Neural cell (in vitro differentiated cells): Measurements from ENCODE around the gene SLC6A9. TPM values are rescaled to one million over a fixed set of nuclear protein-coding genes. Genes with fewer than 3 reads are reported as not detected.

ENCODE experiments used
- H2AFZ ChIP-seq: fragments of 200-600, 300-800 bp; sonication (generic), shearing (Covaris generic); 2 replicates; pipeline ENCODE4 v1.6.0; 2014; ENCODE audit warnings: low read depth, mild to moderate bottlenecking, antibody characterized with exemption, low read length, moderate library complexity
- H3F3A ChIP-seq: fragments of 200-600 bp; shearing (Covaris generic); 2 replicates; pipeline ENCODE4 v1.6.1; 2016; ENCODE audit warnings: mild to moderate bottlenecking, moderate library complexity, mixed read lengths, antibody characterized with exemption, low read length; ENCODE audit not compliant: insufficient read depth, poor library complexity, severe bottlenecking
- H3K27ac ChIP-seq: fragments of 200-600, 300-800 bp; sonication (generic), shearing (Covaris generic); 2 replicates; pipeline ENCODE4 v1.5.1; 2014; ENCODE audit warnings: mild to moderate bottlenecking, low read length, moderate library complexity
- H3K27me3 ChIP-seq: fragments of 300-800, 200-600 bp; sonication (generic), shearing (Covaris generic); 2 replicates; pipeline ENCODE4 v1.6.0; 2014; ENCODE audit warnings: mild to moderate bottlenecking, low read depth, low read length, moderate library complexity; ENCODE audit not compliant: insufficient read depth
- H3K36me3 ChIP-seq: fragments of 300-800, 200-600 bp; sonication (generic), shearing (Covaris generic); 2 replicates; pipeline ENCODE4 v1.5.1; 2014; ENCODE audit warnings: mild to moderate bottlenecking, antibody characterized with exemption, low read length, moderate library complexity; ENCODE audit not compliant: insufficient read depth
- H3K4me2 ChIP-seq: fragments of 300-800, 200-600 bp; sonication (generic), shearing (Covaris generic); 2 replicates; pipeline ENCODE4 v1.6.0; 2014; ENCODE audit warnings: mild to moderate bottlenecking, low read length
- H3K4me3 ChIP-seq: fragments of 300-800, 200-600 bp; sonication (generic), shearing (Covaris generic); 2 replicates; pipeline ENCODE4 v1.5.1; 2014; ENCODE audit warnings: mild to moderate bottlenecking, low read length, moderate library complexity
- H3K79me2 ChIP-seq: fragments of 200-600 bp; shearing (Covaris generic); replicated peaks from 2 replicates; pipeline ENCODE4 v1.6.0; 2014; ENCODE audit warnings: mild to moderate bottlenecking, low read length, moderate library complexity; ENCODE audit not compliant: insufficient read depth
- H3K9ac ChIP-seq: fragments of 300-800, 200-600 bp; sonication (generic), shearing (Covaris generic); 2 replicates; pipeline ENCODE4 v1.6.1; 2016; ENCODE audit warnings: mild to moderate bottlenecking, low read length, mixed read lengths
- H3K9me2 ChIP-seq: fragments of 200-600 bp; shearing (Covaris generic); 2 replicates; pipeline ENCODE4 v1.6.1; 2016; ENCODE audit warnings: mild to moderate bottlenecking, low read length, mixed read lengths; ENCODE audit not compliant: insufficient read depth
- H3K9me3 ChIP-seq: fragments of 200-600, 300-800 bp; sonication (generic), shearing (Covaris generic); 2 replicates; pipeline ENCODE4 v1.6.1; 2016; ENCODE audit warnings: mild to moderate bottlenecking, mixed run types, low read length, moderate library complexity, mixed read lengths
- H4K20me1 ChIP-seq: fragments of 200-600 bp; shearing (Covaris generic); 2 replicates; pipeline ENCODE4 v1.6.1; 2016; ENCODE audit warnings: mild to moderate bottlenecking, mixed run types; ENCODE audit not compliant: insufficient read depth
- CTCF ChIP-seq: fragments of 450-650 bp; IDR thresholded peaks from 2 replicates; pipeline ENCODE4 v1.5.1; 2014; ENCODE audit warnings: antibody characterized with exemption, mild to moderate bottlenecking, moderate library complexity; ENCODE audit not compliant: poor library complexity, severe bottlenecking
- EP300 ChIP-seq: fragments of 450-650 bp; conservative IDR thresholded peaks from 2 replicates; pipeline ENCODE4 v1.6.1; 2014; ENCODE audit warnings: antibody characterized with exemption, mild to moderate bottlenecking, moderate library complexity; ENCODE audit not compliant: poor library complexity, severe bottlenecking
- EZH2 ChIP-seq: fragments of 200-600, 300-800 bp; shearing (Covaris generic), sonication (generic); IDR thresholded peaks from 2 replicates; pipeline ENCODE4 v1.6.1; 2014; ENCODE audit warnings: antibody characterized with exemption, low read length, borderline replicate concordance, mild to moderate bottlenecking; ENCODE audit not compliant: insufficient read depth, poor library complexity, severe bottlenecking
- MXI1 ChIP-seq: fragments of 450-650 bp; conservative IDR thresholded peaks from 2 replicates; pipeline ENCODE4 v1.6.1; 2014; ENCODE audit warnings: antibody characterized with exemption, mild to moderate bottlenecking; ENCODE audit not compliant: poor library complexity, severe bottlenecking
- POLR2AphosphoS5 ChIP-seq: IDR thresholded peaks from 2 replicates; pipeline ENCODE4 v1.6.1; 2012
- RAD21 ChIP-seq: fragments of 450-650 bp; conservative IDR thresholded peaks from 2 replicates; pipeline ENCODE4 v1.6.1; 2014; ENCODE audit warnings: antibody characterized with exemption, mild to moderate bottlenecking, moderate library complexity
- REST ChIP-seq: IDR thresholded peaks from 2 replicates; pipeline ENCODE4 v1.6.1; 2012; ENCODE audit warnings: borderline replicate concordance
- SMC3 ChIP-seq: fragments of 450-650 bp; conservative IDR thresholded peaks from 2 replicates; pipeline ENCODE4 v1.6.1; 2014; ENCODE audit warnings: antibody characterized with exemption, mild to moderate bottlenecking, moderate library complexity; ENCODE audit not compliant: poor library complexity
- TAF1 ChIP-seq: IDR thresholded peaks from 2 replicates; pipeline ENCODE4 v1.6.1; 2012; ENCODE audit warnings: low read depth
- polyA plus RNA-seq: library from polyadenylated mRNA; depleted of rRNA; stranded (reverse); fragments of >200 nt; gene quantifications from 2 replicates; pipeline ENCODE4 v1.2.3, GENCODE V29; 2014

Gene SLC6A9
- polyA plus RNA-seq, 1 donor from 2014 or later = 1.3 TPM

- H3K79me2 ChIP-seq = no peaks in the 10 kb centered on the region
- TF ChIP-seq MXI1 = no peak
- TF ChIP-seq POLR2AphosphoS5 = no peak
- TF ChIP-seq EP300 = no peak
- TF ChIP-seq SMC3 = no peak
- TF ChIP-seq RAD21 = no peak
- no peak for TF ChIP-seq TAF1
- no peak for TF ChIP-seq CTCF
- no peak for TF ChIP-seq EZH2
- no peak for TF ChIP-seq REST
- H3K27me3 ChIP-seq = no peaks in the 10 kb centered on the region
- H4K20me1 ChIP-seq = no peaks in the 10 kb centered on the region
- H3K36me3 ChIP-seq = peaks cover 37% of the 10 kb centered on the region
- no peak overlapping the region for H3K4me2 ChIP-seq
- no peak overlapping the region for H3K9ac ChIP-seq
- H3K4me3 ChIP-seq = no peak overlapping the region
- no peaks in the 10 kb centered on the region for H3F3A ChIP-seq
- no peak overlapping the region for H2AFZ ChIP-seq
- no peaks in the 10 kb centered on the region for H3K9me2 ChIP-seq
- no peaks in the 10 kb centered on the region for H3K9me3 ChIP-seq
- no peak overlapping the region for H3K27ac ChIP-seq
These were observed 69.6 kb downstream of the SLC6A9 start for GRCh38 chr1:43961692-43962091.

GRCh38 chr1:43960798-43961197 is 70.5 kb downstream of the SLC6A9 start:
- Histone ChIP-seq H3K27ac (no peak overlapping the region), H3K9ac (no peak overlapping the region), H3F3A (no peaks in the 10 kb centered on the region), H3K4me3 (no peak overlapping the region), H3K9me3 (no peaks in the 10 kb centered on the region), H3K36me3 (peaks cover 37% of the 10 kb centered on the region), H4K20me1 (no peaks in the 10 kb centered on the region), H3K4me2 (no peak overlapping the region), H3K27me3 (no peaks in the 10 kb centered on the region), H2AFZ (no peak overlapping the region), H3K79me2 (peaks cover under 1% of the 10 kb centered on the region), H3K9me2 (no peaks in the 10 kb centered on the region)
- no peak for TF ChIP-seq EP300
- no peak for TF ChIP-seq CTCF
- TF ChIP-seq TAF1 = no peak
- no peak for TF ChIP-seq POLR2AphosphoS5
- TF ChIP-seq SMC3 = no peak
- TF ChIP-seq REST = no peak
- no peak for TF ChIP-seq RAD21
- no peak for TF ChIP-seq EZH2
- no peak for TF ChIP-seq MXI1
